Measurements from ENCODE around the gene OR2T6. TPM values are rescaled to one million over a fixed set of nuclear protein-coding genes. Genes with fewer than 3 reads are reported as not detected.

OR2T6 gene
- total RNA-seq, 1 experiment from 2014 or later, result not detected

GRCh38 chr1:248402748-248403147 lies 27.2 kb downstream of the OR2T6 start, which contains the start of gene OR2T1:
OR2T1 (plus strand) TSS chr1:248403048; CDS start chr1:248406148, 3,100 bp downstream.
- no peak within 1 kb of the TSS for H2AFZ ChIP-seq (ENCODE audit: low read length)
- no peak within 1 kb of the TSS for H3K4me3 ChIP-seq (ENCODE audit: low read length)
- 0 out of 2 replicates have a peak, but pooled peaks cover 6% of the 10 kb centered on the region for H3K9me3 ChIP-seq (ENCODE audit: low read length)
- no peak within 1 kb of the TSS for H3K4me2 ChIP-seq (ENCODE audit: low read length)
- no peaks in the 10 kb centered on the region for H3K79me2 ChIP-seq (ENCODE audit: low read length)
- TF ChIP-seq EZH2 (IDR thresholded peaks at IDR 0.05; ENCODE audit: low read length, unreplicated experiment) (no peak), CTCF (conservative IDR thresholded peaks at IDR 0.05; ENCODE audit: low read depth, low read length) (no peak), EZH2phosphoT487 (IDR thresholded peaks at IDR 0.05; ENCODE audit: borderline replicate concordance, low read length) (no peak)
- no peaks in the 10 kb centered on the region for H3F3A ChIP-seq (ENCODE audit: low read length, unreplicated experiment)
- H3K4me1 ChIP-seq (ENCODE audit: insufficient read depth, low read length), result no peaks in the 10 kb centered on the region
- ATAC-seq, result no peak
- H4K20me1 ChIP-seq (ENCODE audit: low read length), result no peaks in the 10 kb centered on the region
- H3K27me3 ChIP-seq (ENCODE audit: low read length), result peaks cover 13% of the 10 kb centered on the region; the same call in 1 of the 2 replicates
- intact Hi-C loops (cut with micrococcal nuclease), result no loop called here
- no peak within 1 kb of the TSS for H3K27ac ChIP-seq (ENCODE audit: low read length)
- POLR2A ChIA-PET (ENCODE audit: unreplicated experiment), result no interaction called here
- CTCF ChIA-PET, result interaction anchor here (0.6 kb wide), 1 partner anchor 38 kb away, joined by 3 read pairs; no protein-coding TSS in a partner anchor
- no peak for DNase-seq
- no TSS peak for BruUV-seq (replicated peaks)
- no peaks in the 10 kb centered on the region for H3K36me3 ChIP-seq (ENCODE audit: low read depth, low read length)
- H3K9me2 ChIP-seq (replicated peaks; ENCODE audit: low read length), result no peaks in the 10 kb centered on the region
- no peak within 1 kb of the TSS for H3K9ac ChIP-seq (ENCODE audit: low read length)

- no peak for ATAC-seq
- no TSS peak for BruUV-seq (replicated peaks)
- Histone ChIP-seq H4K20me1 (ENCODE audit: low read length) (no peaks in the 10 kb centered on the region), H3K27me3 (ENCODE audit: low read length) (peaks cover 12% of the 10 kb centered on the region; the same call in 1 of the 2 replicates), H3K27ac (ENCODE audit: low read length) (no peak overlapping the region), H3K9me3 (ENCODE audit: low read length) (0 out of 2 replicates have a peak, but pooled peaks cover 7% of the 10 kb centered on the region), H3F3A (ENCODE audit: low read length, unreplicated experiment) (no peaks in the 10 kb centered on the region), H3K9me2 (replicated peaks; ENCODE audit: low read length) (no peaks in the 10 kb centered on the region), H3K4me3 (ENCODE audit: low read length) (no peak overlapping the region), H3K4me2 (ENCODE audit: low read length) (no peak overlapping the region), H2AFZ (ENCODE audit: low read length) (no peak overlapping the region), H3K79me2 (ENCODE audit: low read length) (no peaks in the 10 kb centered on the region), H3K36me3 (ENCODE audit: low read depth, low read length) (no peaks in the 10 kb centered on the region), H3K9ac (ENCODE audit: low read length) (no peak overlapping the region), H3K4me1 (ENCODE audit: insufficient read depth, low read length) (no peaks in the 10 kb centered on the region)
- intact Hi-C loops (cut with micrococcal nuclease), result loop anchor here (1.0 kb wide), 1 partner anchor 218 kb away; no protein-coding TSS in a partner anchor
- TF ChIP-seq EZH2phosphoT487 (IDR thresholded peaks at IDR 0.05; ENCODE audit: borderline replicate concordance, low read length) (no peak), CTCF (conservative IDR thresholded peaks at IDR 0.05; ENCODE audit: low read depth, low read length) (peak; percentile 52)
- CTCF ChIA-PET, result no interaction called here
- no peak for DNase-seq
- POLR2A ChIA-PET (ENCODE audit: unreplicated experiment), result no interaction called here
Observed at GRCh38 chr1:248404024-248404423, 28.5 kb downstream of the OR2T6 start.

GRCh38 chr1:248406721-248407692 lies 31.5 kb downstream of the OR2T6 start:
- Histone ChIP-seq H3K4me1 (ENCODE audit: insufficient read depth, low read length) (no peaks in the 10 kb centered on the region), H3K4me2 (ENCODE audit: low read length) (no peak overlapping the region), H3K9ac (ENCODE audit: low read length) (no peak overlapping the region), H3K4me3 (ENCODE audit: low read length) (no peak overlapping the region), H3K27me3 (ENCODE audit: low read length) (no peaks in the 10 kb centered on the region), H2AFZ (ENCODE audit: low read length) (no peak overlapping the region), H3K9me2 (replicated peaks; ENCODE audit: low read length) (no peaks in the 10 kb centered on the region), H3K9me3 (ENCODE audit: low read length) (peaks cover 26% of the 10 kb centered on the region), H3K36me3 (ENCODE audit: low read depth, low read length) (no peaks in the 10 kb centered on the region), H3K79me2 (ENCODE audit: low read length) (no peaks in the 10 kb centered on the region), H3K27ac (ENCODE audit: low read length) (no peak overlapping the region), H3F3A (ENCODE audit: low read length, unreplicated experiment) (no peaks in the 10 kb centered on the region), H4K20me1 (ENCODE audit: low read length) (no peaks in the 10 kb centered on the region)
- DNase-seq, result no peak
- BruUV-seq (replicated peaks), result no TSS peak
- TF ChIP-seq EZH2 (IDR thresholded peaks at IDR 0.05; ENCODE audit: low read length, unreplicated experiment), result no peak
- TF ChIP-seq EZH2phosphoT487 (IDR thresholded peaks at IDR 0.05; ENCODE audit: borderline replicate concordance, low read length), result no peak
- no peak for TF ChIP-seq CTCF (conservative IDR thresholded peaks at IDR 0.05; ENCODE audit: low read depth, low read length)
- intact Hi-C loops (cut with micrococcal nuclease), result no loop called here
- ATAC-seq, result no peak
- CTCF ChIA-PET, result no interaction called here
- POLR2A ChIA-PET (ENCODE audit: unreplicated experiment), result no interaction called here

Measured in PC-3 (cell line).